HPDE6-E6E7 (cell line): ENCODE data around the gene BAIAP2.

Source experiments
- DNase-seq: peaks from one replicate; pipeline ENCODE4 v3.0.0; 2011; ENCODE audit warnings: missing footprints; ENCODE audit errors: extremely low spot score

Gene BAIAP2

GRCh38 chr17:81126281-81127132 is 91.6 kb downstream of the BAIAP2 start:
- DNase-seq = no peak

- DNase-seq = no peak
Measured at GRCh38 chr17:81127133-81127455, 92.1 kb downstream of the BAIAP2 start.

GRCh38 chr17:81127526-81128177 is 92.7 kb downstream of the BAIAP2 start:
- no peak for DNase-seq

- no peak for DNase-seq
Measured at GRCh38 chr17:81128338-81128737, 93.4 kb downstream of the BAIAP2 start.

- DNase-seq = no peak
Measured at GRCh38 chr17:81128774-81129173, 93.8 kb downstream of the BAIAP2 start.

- DNase-seq = no peak
Measured at GRCh38 chr17:81129289-81129688, 94.3 kb downstream of the BAIAP2 start.

- no peak for DNase-seq
Measured at GRCh38 chr17:81129711-81130367, 94.9 kb downstream of the BAIAP2 start.

GRCh38 chr17:81130385-81131361 is 95.7 kb downstream of the BAIAP2 start:
- no peak for DNase-seq

- no peak for DNase-seq
Measured at GRCh38 chr17:81131486-81132196, 96.7 kb downstream of the BAIAP2 start.

- DNase-seq = no peak
Measured at GRCh38 chr17:81132197-81132540, 97.2 kb downstream of the BAIAP2 start.

GRCh38 chr17:81132770-81133723 is 98.1 kb downstream of the BAIAP2 start:
- DNase-seq = no peak

- no peak for DNase-seq
Measured at GRCh38 chr17:81134064-81134781, 99.3 kb downstream of the BAIAP2 start.

- DNase-seq = no peak
Measured at GRCh38 chr17:81135505-81136278, 100.7 kb downstream of the BAIAP2 start.

GRCh38 chr17:81136366-81136765 is 101.4 kb downstream of the BAIAP2 start:
- DNase-seq = no peak

- DNase-seq = no peak
Measured at GRCh38 chr17:81137248-81137647, 102.3 kb downstream of the BAIAP2 start.

GRCh38 chr17:81138083-81138482 is 103.1 kb downstream of the BAIAP2 start:
- no peak for DNase-seq

- no peak for DNase-seq
Measured at GRCh38 chr17:81138500-81138899, 103.5 kb downstream of the BAIAP2 start.

- no peak for DNase-seq
Measured at GRCh38 chr17:81139428-81139827, 104.5 kb downstream of the BAIAP2 start.
